ENCODE results near the gene LYL1. TPM values are rescaled to one million over a fixed set of nuclear protein-coding genes. Genes with fewer than 3 reads are reported as not detected.

Gene LYL1
- total RNA-seq, 1 donor from 2014 or later: 0.88 TPM

- H3K9me3 ChIP-seq (ENCODE audit: low read depth): no peaks in the 10 kb centered on the region
- Mint-ChIP-seq H3K27ac (no peak overlapping the region), H3K9me3 (no peaks in the 10 kb centered on the region), H3K4me3 (no peak overlapping the region), H3K27me3 (ENCODE audit: insufficient read depth, low read depth) (peaks cover 39% of the 10 kb centered on the region), H3K36me3 (no peaks in the 10 kb centered on the region), H3K4me1 (peaks cover 35% of the 10 kb centered on the region)
- TF ChIP-seq CTCF (IDR thresholded peaks at IDR 0.05) (no peak), EZH2phosphoT487 (IDR thresholded peaks at IDR 0.05) (no peak), EZH2 (IDR thresholded peaks at IDR 0.05) (no peak)
- no peak overlapping the region for H3K27ac ChIP-seq
- no peak overlapping the region for H2AFZ ChIP-seq (replicated peaks)
- H3K79me2 ChIP-seq (ENCODE audit: low read depth): no peaks in the 10 kb centered on the region
- peaks cover 5% of the 10 kb centered on the region for H3F3A ChIP-seq (ENCODE audit: low read depth)
- peaks cover 19% of the 10 kb centered on the region for H3K27me3 ChIP-seq
- H4K20me1 ChIP-seq (ENCODE audit: low read depth): no peaks in the 10 kb centered on the region
- no peak overlapping the region for H3K4me2 ChIP-seq
- no peak overlapping the region for H3K9ac ChIP-seq
- H3K4me3 ChIP-seq: no peak overlapping the region
- no peaks in the 10 kb centered on the region for H3K36me3 ChIP-seq
- DNase-seq (ENCODE audit: low spot score): no peak
- H3K4me1 ChIP-seq: peaks cover 43% of the 10 kb centered on the region
Measured at GRCh38 chr19:13078897-13079541, 23.6 kb downstream of the LYL1 start.

- no peak for TF ChIP-seq EZH2phosphoT487 (IDR thresholded peaks at IDR 0.05)
- TF ChIP-seq EZH2 (IDR thresholded peaks at IDR 0.05): no peak
- TF ChIP-seq CTCF (IDR thresholded peaks at IDR 0.05): no peak
- H4K20me1 ChIP-seq (ENCODE audit: low read depth): no peaks in the 10 kb centered on the region
- H3F3A ChIP-seq (ENCODE audit: low read depth): peaks cover 5% of the 10 kb centered on the region
- no peak overlapping the region for H3K9ac ChIP-seq
- no peaks in the 10 kb centered on the region for H3K79me2 ChIP-seq (ENCODE audit: low read depth)
- H3K4me1 ChIP-seq: peaks cover 43% of the 10 kb centered on the region
- no peak overlapping the region for H3K4me3 ChIP-seq
- no peaks in the 10 kb centered on the region for H3K36me3 ChIP-seq
- no peaks in the 10 kb centered on the region for H3K36me3 Mint-ChIP-seq
- no peak overlapping the region for H3K27ac ChIP-seq
- H3K9me3 ChIP-seq (ENCODE audit: low read depth): no peaks in the 10 kb centered on the region
- no peak overlapping the region for H2AFZ ChIP-seq (replicated peaks)
- H3K4me1 Mint-ChIP-seq: peaks cover 33% of the 10 kb centered on the region
- H3K9me3 Mint-ChIP-seq: no peaks in the 10 kb centered on the region
- no peak overlapping the region for H3K4me3 Mint-ChIP-seq
- no peak overlapping the region for H3K4me2 ChIP-seq
- DNase-seq (ENCODE audit: low spot score): no peak
- H3K27me3 Mint-ChIP-seq (ENCODE audit: insufficient read depth, low read depth): peaks cover 39% of the 10 kb centered on the region
- H3K27ac Mint-ChIP-seq: peak overlapping the region; percentile 72
- H3K27me3 ChIP-seq: peaks cover 18% of the 10 kb centered on the region
Measured at GRCh38 chr19:13078381-13078780, 24.3 kb downstream of the LYL1 start.

GRCh38 chr19:13077240-13077639 is 25.4 kb downstream of the LYL1 start:
- H3K36me3 ChIP-seq: no peaks in the 10 kb centered on the region
- H3K27ac ChIP-seq: no peak overlapping the region
- Mint-ChIP-seq H3K27ac (peak overlapping the region; percentile 46), H3K27me3 (ENCODE audit: insufficient read depth, low read depth) (peaks cover 41% of the 10 kb centered on the region), H3K36me3 (no peaks in the 10 kb centered on the region), H3K9me3 (no peaks in the 10 kb centered on the region), H3K4me1 (peaks cover 24% of the 10 kb centered on the region), H3K4me3 (no peak overlapping the region)
- peaks cover 14% of the 10 kb centered on the region for H3K27me3 ChIP-seq
- no peaks in the 10 kb centered on the region for H3K9me3 ChIP-seq (ENCODE audit: low read depth)
- no peak overlapping the region for H3K4me3 ChIP-seq
- no peak overlapping the region for H2AFZ ChIP-seq (replicated peaks)
- peaks cover 33% of the 10 kb centered on the region for H3K4me1 ChIP-seq
- no peaks in the 10 kb centered on the region for H3K79me2 ChIP-seq (ENCODE audit: low read depth)
- no peak for DNase-seq (ENCODE audit: low spot score)
- peak overlapping the region; percentile 47 for H3K4me2 ChIP-seq
- H3K9ac ChIP-seq: no peak overlapping the region
- TF ChIP-seq CTCF (IDR thresholded peaks at IDR 0.05) (no peak), EZH2 (IDR thresholded peaks at IDR 0.05) (no peak), EZH2phosphoT487 (IDR thresholded peaks at IDR 0.05) (no peak)
- no peaks in the 10 kb centered on the region for H4K20me1 ChIP-seq (ENCODE audit: low read depth)
- no peaks in the 10 kb centered on the region for H3F3A ChIP-seq (ENCODE audit: low read depth)
